ENCODE measurements around the gene ATP1B3. TPM values are rescaled to one million over a fixed set of nuclear protein-coding genes. Genes with fewer than 3 reads are reported as not detected.

ATP1B3 gene
- total RNA-seq, 1 donor from 2014 or later = 61.1 TPM

- H3K4me1 Mint-ChIP-seq = no peaks in the 10 kb centered on the region
- intact Hi-C loops (cut with micrococcal nuclease) = no loop called here
- H3K9me3 Mint-ChIP-seq = no peaks in the 10 kb centered on the region
- no peak for ATAC-seq (ENCODE audit: low read depth)
- ChIA-PET CTCF (no interaction called here), POLR2A (no interaction called here)
- TF ChIP-seq CTCF (IDR thresholded peaks at IDR 0.05) = no peak
- no peak for DNase-seq
- H3K36me3 Mint-ChIP-seq (ENCODE audit: low read depth) = peaks cover 14% of the 10 kb centered on the region
- no peak overlapping the region for H3K27ac Mint-ChIP-seq
- no peak overlapping the region for H3K4me3 Mint-ChIP-seq
- no peaks in the 10 kb centered on the region for H3K27me3 Mint-ChIP-seq
Observed at GRCh38 chr3:141930801-141931200, 54.4 kb downstream of the ATP1B3 start.

- TF ChIP-seq CTCF (IDR thresholded peaks at IDR 0.05) = no peak
- CTCF ChIA-PET = no interaction called here
- no peak overlapping the region for H3K27ac Mint-ChIP-seq
- no peaks in the 10 kb centered on the region for H3K36me3 Mint-ChIP-seq (ENCODE audit: low read depth)
- ATAC-seq (ENCODE audit: low read depth) (no peak), DNase-seq (no peak)
- POLR2A ChIA-PET = no interaction called here
- H3K4me3 Mint-ChIP-seq = no peak overlapping the region
- H3K27me3 Mint-ChIP-seq = no peaks in the 10 kb centered on the region
- H3K9me3 Mint-ChIP-seq = no peaks in the 10 kb centered on the region
- H3K4me1 Mint-ChIP-seq = no peaks in the 10 kb centered on the region
- intact Hi-C loops (cut with micrococcal nuclease) = no loop called here
Observed at GRCh38 chr3:141933421-141934300, 57.2 kb downstream of the ATP1B3 start.

GRCh38 chr3:141934354-141934753 is 57.9 kb downstream of the ATP1B3 start:
- DNase-seq (no peak), ATAC-seq (ENCODE audit: low read depth) (no peak)
- Mint-ChIP-seq H3K27me3 (no peaks in the 10 kb centered on the region), H3K4me1 (no peaks in the 10 kb centered on the region), H3K27ac (no peak overlapping the region), H3K9me3 (no peaks in the 10 kb centered on the region), H3K36me3 (ENCODE audit: low read depth) (no peaks in the 10 kb centered on the region), H3K4me3 (no peak overlapping the region)
- intact Hi-C loops (cut with micrococcal nuclease) = no loop called here
- TF ChIP-seq CTCF (IDR thresholded peaks at IDR 0.05) = no peak
- ChIA-PET CTCF (no interaction called here), POLR2A (no interaction called here)

GRCh38 chr3:141938011-141938500 is 61.6 kb downstream of the ATP1B3 start:
- Mint-ChIP-seq H3K27me3 (no peaks in the 10 kb centered on the region), H3K4me1 (no peaks in the 10 kb centered on the region), H3K36me3 (ENCODE audit: low read depth) (no peaks in the 10 kb centered on the region), H3K4me3 (no peak overlapping the region), H3K9me3 (no peaks in the 10 kb centered on the region), H3K27ac (no peak overlapping the region)
- intact Hi-C loops (cut with micrococcal nuclease) = no loop called here
- POLR2A ChIA-PET = no interaction called here
- DNase-seq (no peak), ATAC-seq (ENCODE audit: low read depth) (no peak)
- no peak for TF ChIP-seq CTCF (IDR thresholded peaks at IDR 0.05)
- CTCF ChIA-PET = no interaction called here

- no peak for ATAC-seq (ENCODE audit: low read depth)
- DNase-seq = no peak
- Mint-ChIP-seq H3K9me3 (no peaks in the 10 kb centered on the region), H3K27me3 (no peaks in the 10 kb centered on the region), H3K27ac (no peak overlapping the region), H3K4me3 (no peak overlapping the region), H3K4me1 (no peaks in the 10 kb centered on the region), H3K36me3 (ENCODE audit: low read depth) (no peaks in the 10 kb centered on the region)
- TF ChIP-seq CTCF (IDR thresholded peaks at IDR 0.05) = no peak
- intact Hi-C loops (cut with micrococcal nuclease) = no loop called here
- ChIA-PET CTCF (no interaction called here), POLR2A (no interaction called here)
Observed at GRCh38 chr3:141939759-141940158, 63.3 kb downstream of the ATP1B3 start.

Data from activated B cell treated with CpG ODN at 0.5 μM for 24 hours (primary cell).